HepG2 (cell line): ENCODE data around the gene UBTD2. TPM values are rescaled to one million over a fixed set of nuclear protein-coding genes. Genes with fewer than 3 reads are reported as not detected.

Experiments
- ATAC-seq: fragments of 200-7000 bp; cut with Tn5 transposase; 3 replicates; pipeline ENCODE4 v1.9.1; 2020; ENCODE audit warnings: mild to moderate bottlenecking, moderate library complexity
- BruUV-seq: library from RNA; stranded (reverse); fragments of 400-500 nt; replicated peaks from 2 replicates; lab custom pipeline; 2021; lab: Mats Ljungman, UMichigan
- CTCF ChIA-PET: fragments of 300-600 bp; formaldehyde crosslinking; extraction: SDS; loops from one replicate; lab custom pipeline; 2021; ENCODE audit warnings: low total read pairs, inconsistent platforms, low intra/inter-chr PET ratio; lab: Yijun Ruan, JAX
- POLR2A ChIA-PET: fragments of 350-600 bp; sonication (Branson Sonifier 250); formaldehyde crosslinking; loops from one replicate; lab custom pipeline; 2020; ENCODE audit warnings: antibody characterized with exemption, inconsistent platforms; lab: Yijun Ruan, JAX
- DNase-seq: peaks from one replicate; pipeline ENCODE4 v3.0.0-alpha.2; 2015; ENCODE audit warnings: low spot score
- FAIRE-seq: peaks from 3 replicates; lab custom pipeline; 2011; peaks lifted over from hg19 to GRCh38; lab: Jason Lieb, UNC
- H2AFZ ChIP-seq: one replicate; pipeline ENCODE4 v1.6.1; 2011; ENCODE audit warnings: low read length, inconsistent platforms
- H3K27ac ChIP-seq: fragments of 300-600 bp; 3 replicates; pipeline ENCODE4 v1.8.0; 2011; ENCODE audit warnings: mixed run types, mild to moderate bottlenecking, mixed read lengths, low read length, inconsistent platforms; ENCODE audit not compliant: insufficient read depth; ENCODE audit errors: extremely low read length
- H3K27me3 ChIP-seq, 2 experiments: fragments of 200-600 bp in 1 of 2; 2 replicates in 1 of 2; 3 replicates in 1 of 2; pipeline versions ENCODE4 v1.6.0 to v1.8.0; 2011; ENCODE audit warnings: low read length in 2 of 2, mild to moderate bottlenecking in 2 of 2, moderate library complexity in 2 of 2, inconsistent platforms in 1 of 2; ENCODE audit not compliant: insufficient read depth in 2 of 2, control insufficient read depth in 1 of 2
- H3K36me3 ChIP-seq, 2 experiments: fragments of 200-600 bp in 1 of 2; replicated peaks in 1 of 2; 2 replicates in 1 of 2; 3 replicates in 1 of 2; pipeline versions ENCODE4 v1.5.1 to v1.8.0; 2011; ENCODE audit warnings: low read length in 2 of 2, inconsistent platforms in 1 of 2; ENCODE audit not compliant: insufficient read depth in 2 of 2, control insufficient read depth in 1 of 2
- H3K4me1 ChIP-seq: 2 replicates; pipeline ENCODE4 v1.5.1; 2012; ENCODE audit warnings: low read length, inconsistent platforms; ENCODE audit not compliant: insufficient read depth
- H3K4me2 ChIP-seq: 2 replicates; pipeline ENCODE4 v1.6.0; 2011; ENCODE audit warnings: low read depth, low read length, inconsistent platforms
- H3K4me3 ChIP-seq, 3 experiments: fragments of 200-600 bp in 1 of 3; sonication (generic), shearing (Covaris generic) in 1 of 3; replicated peaks in 1 of 3; 2 replicates each; pipeline ENCODE4 v1.5.1; 2011 to 2016; ENCODE audit warnings: low read length in 3 of 3, inconsistent platforms in 2 of 3, low read depth in 2 of 3, mild to moderate bottlenecking in 2 of 3, control low read depth in 1 of 3, mixed read lengths in 1 of 3; ENCODE audit not compliant: insufficient read depth in 1 of 3
- H3K79me2 ChIP-seq: one replicate; pipeline ENCODE4 v1.6.1; 2011; ENCODE audit warnings: low read length, inconsistent platforms; ENCODE audit not compliant: insufficient read depth
- H3K9ac ChIP-seq: 2 replicates; pipeline ENCODE4 v1.6.0; 2011; ENCODE audit warnings: mild to moderate bottlenecking, low read depth, low read length, inconsistent platforms; ENCODE audit not compliant: insufficient read depth
- H3K9me3 ChIP-seq: 2 replicates; pipeline ENCODE4 v1.5.1; 2012; ENCODE audit warnings: mild to moderate bottlenecking, low read length
- H4K20me1 ChIP-seq: 2 replicates; pipeline ENCODE4 v1.6.0; 2011; ENCODE audit warnings: inconsistent platforms, mild to moderate bottlenecking, low read length, moderate library complexity; ENCODE audit not compliant: insufficient read depth
- ETS1 ChIP-seq: sonication (generic); formaldehyde crosslinking; IDR thresholded peaks from 2 replicates; pipeline ENCODE4 v1.4.0; 2020; ENCODE audit warnings: missing genetic modification reagents
- MEIS2 ChIP-seq: sonication (generic); formaldehyde crosslinking; IDR thresholded peaks from 2 replicates; pipeline ENCODE4 v1.9.0; 2021; ENCODE audit warnings: mild to moderate bottlenecking, missing genetic modification reagents
- NKX3-1 ChIP-seq: sonication (generic); formaldehyde crosslinking; IDR thresholded peaks from 2 replicates; pipeline ENCODE4 v1.5.0; 2020; ENCODE audit warnings: missing genetic modification reagents
- PREB ChIP-seq: sonication (generic); formaldehyde crosslinking; IDR thresholded peaks from 2 replicates; pipeline ENCODE4 v1.4.0; 2020; ENCODE audit warnings: missing genetic modification reagents
- TCF12 ChIP-seq, 2 experiments: fragments of 450-650 bp in 1 of 2; sonication (generic) in 1 of 2; formaldehyde crosslinking in 1 of 2; IDR thresholded peaks; 2 replicates each; pipeline versions ENCODE4 v1.6.1 to v1.8.0; 2017 to 2022; ENCODE audit warnings: antibody characterized with exemption in 1 of 2, mild to moderate bottlenecking in 1 of 2, missing genetic modification reagents in 1 of 2, moderate library complexity in 1 of 2
- ZNF207 ChIP-seq: fragments of 450-650 bp; IDR thresholded peaks from 2 replicates; pipeline ENCODE4 v1.6.1; 2016; ENCODE audit warnings: antibody characterized with exemption, borderline replicate concordance
- ZNF720 ChIP-seq: sonication (generic); formaldehyde crosslinking; IDR thresholded peaks from 2 replicates; pipeline ENCODE4 v1.4.0; 2020; ENCODE audit warnings: missing genetic modification reagents
- WGBS: methylation state at CpG from one replicate; pipeline ENCODE4 v1.1.6; 2017; ENCODE audit warnings: low lambda C conversion rate; 5-methylcytosine and 5-hydroxymethylcytosine counted together
- in situ Hi-C: cut with HindIII; loops from 2 replicates; pipeline ENCODE4 v1.10.0; 2017; ENCODE audit warnings: low pct_unique_long_range_greater_than_20kb; ENCODE audit not compliant: extremely low pct_ligation_motif_present
- intact Hi-C: fragments of 100-400 bp; cut with micrococcal nuclease; formaldehyde crosslinking; loops from one replicate; pipeline ENCODE4 v1.10.0; 2022; ENCODE audit not compliant: unreplicated experiment
- polyA plus RNA-seq, 8 experiments: library from polyadenylated mRNA; depleted of rRNA in 3 of 8; stranded (reverse) in 7 of 8; unstranded in 1 of 8; fragments of >200 nt; fragmentation: Illumina TruSeq in 4 of 8; extraction: Trizol in 4 of 8; gene quantifications; 2 replicates each; pipeline versions ENCODE4 v1.2.1 to v1.2.3, GENCODE V29; 2011 to 2016; ENCODE audit warnings: low read depth in 4 of 8, missing spikeins in 1 of 8, mixed read lengths in 1 of 8; ENCODE audit not compliant: insufficient read depth in 1 of 8
- total RNA-seq, 5 experiments: library from RNA; depleted of rRNA; stranded (reverse); fragments of >200 nt; fragmentation: Illumina TruSeq; extraction: Trizol; gene quantifications; 2 replicates each; pipeline ENCODE4 v1.2.3, GENCODE V29; 2016; ENCODE audit warnings: low read depth in 1 of 5
- TF ChIP-seq, protein P1 (sequence below): sonication (generic); formaldehyde crosslinking; IDR thresholded peaks from 2 replicates; pipeline ENCODE4 v1.4.0; 2020; ENCODE audit warnings: missing genetic modification reagents, borderline replicate concordance
- TF ChIP-seq, protein P2 (sequence below): sonication (generic); formaldehyde crosslinking; IDR thresholded peaks from 2 replicates; pipeline ENCODE4 v1.5.1; 2020; ENCODE audit warnings: mild to moderate bottlenecking, missing genetic modification reagents

Gene UBTD2
- total and polyA plus RNA-seq, 2 of the 13 experiments (the other 11 are each of a cell fraction or from before 2014, with no cell fraction given), result 15.2 to 24.1 TPM

GRCh38 chr5:172168311-172168710 is 115.3 kb downstream of the UBTD2 start:
- FAIRE-seq, result no peak
- H3K9ac ChIP-seq, result no peak overlapping the region
- ChIA-PET POLR2A (interaction anchor here (0.8 kb wide), 1 partner anchor 20 kb away, joined by 4 read pairs; the partner anchor contains the start of gene STK10), CTCF (no interaction called here)
- no TSS peak for BruUV-seq
- H4K20me1 ChIP-seq, result no peaks in the 10 kb centered on the region
- in situ Hi-C loops, result no loop called here
- H3K36me3 ChIP-seq, result no peaks in the 10 kb centered on the region
- intact Hi-C loops, result no loop called here
- no peak overlapping the region for H3K27ac ChIP-seq
- no peak for DNase-seq
- H3K4me2 ChIP-seq, result no peak overlapping the region
- no peak overlapping the region for H2AFZ ChIP-seq
- no peak for ATAC-seq
- H3K4me1 ChIP-seq, result peaks cover 35% of the 10 kb centered on the region
- H3K27me3 ChIP-seq, result no peaks in the 10 kb centered on the region
- no peak overlapping the region for H3K4me3 ChIP-seq
- WGBS, result 71% methylated on average over 2 of the region's 8 CpGs
- TF ChIP-seq, protein P1, sequence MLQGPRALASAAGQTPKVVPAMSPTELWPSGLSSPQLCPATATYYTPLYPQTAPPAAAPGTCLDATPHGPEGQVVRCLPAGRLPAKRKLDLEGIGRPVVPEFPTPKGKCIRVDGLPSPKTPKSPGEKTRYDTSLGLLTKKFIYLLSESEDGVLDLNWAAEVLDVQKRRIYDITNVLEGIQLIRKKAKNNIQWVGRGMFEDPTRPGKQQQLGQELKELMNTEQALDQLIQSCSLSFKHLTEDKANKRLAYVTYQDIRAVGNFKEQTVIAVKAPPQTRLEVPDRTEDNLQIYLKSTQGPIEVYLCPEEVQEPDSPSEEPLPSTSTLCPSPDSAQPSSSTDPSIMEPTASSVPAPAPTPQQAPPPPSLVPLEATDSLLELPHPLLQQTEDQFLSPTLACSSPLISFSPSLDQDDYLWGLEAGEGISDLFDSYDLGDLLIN (CRISPR knock-in tag), result no peak
- TF ChIP-seq, protein P2, sequence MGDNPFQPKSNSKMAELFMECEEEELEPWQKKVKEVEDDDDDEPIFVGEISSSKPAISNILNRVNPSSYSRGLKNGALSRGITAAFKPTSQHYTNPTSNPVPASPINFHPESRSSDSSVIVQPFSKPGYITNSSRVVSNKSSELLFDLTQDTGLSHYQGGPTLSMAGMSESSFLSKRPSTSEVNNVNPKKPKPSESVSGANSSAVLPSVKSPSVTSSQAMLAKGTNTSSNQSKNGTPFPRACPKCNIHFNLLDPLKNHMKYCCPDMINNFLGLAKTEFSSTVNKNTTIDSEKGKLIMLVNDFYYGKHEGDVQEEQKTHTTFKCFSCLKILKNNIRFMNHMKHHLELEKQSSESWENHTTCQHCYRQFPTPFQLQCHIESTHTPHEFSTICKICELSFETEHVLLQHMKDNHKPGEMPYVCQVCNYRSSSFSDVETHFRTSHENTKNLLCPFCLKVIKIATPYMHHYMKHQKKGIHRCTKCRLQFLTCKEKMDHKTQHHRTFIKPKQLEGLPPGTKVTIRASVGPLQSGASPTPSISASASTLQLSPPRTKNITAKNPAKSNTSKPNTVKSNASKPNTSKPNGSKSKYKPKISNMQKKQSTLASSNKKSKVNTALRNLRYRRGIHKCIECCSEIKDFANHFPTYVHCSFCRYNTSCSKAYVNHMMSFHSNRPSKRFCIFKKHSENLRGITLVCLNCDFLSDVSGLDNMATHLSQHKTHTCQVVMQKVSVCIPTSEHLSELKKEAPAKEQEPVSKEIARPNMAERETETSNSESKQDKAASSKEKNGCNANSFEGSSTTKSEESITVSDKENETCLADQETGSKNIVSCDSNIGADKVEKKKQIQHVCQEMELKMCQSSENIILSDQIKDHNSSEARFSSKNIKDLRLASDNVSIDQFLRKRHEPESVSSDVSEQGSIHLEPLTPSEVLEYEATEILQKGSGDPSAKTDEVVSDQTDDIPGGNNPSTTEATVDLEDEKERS (CRISPR knock-in tag), result no peak
- TF ChIP-seq ZNF720 (CRISPR knock-in tag) (no peak), ZNF207 (no peak), MEIS2 (CRISPR knock-in tag) (no peak), NKX3-1 (CRISPR knock-in tag) (no peak), PREB (CRISPR knock-in tag) (no peak), TCF12 (IDR thresholded peaks at IDR 0.05) (no peak), TCF12 (CRISPR knock-in tag; IDR thresholded peaks at IDR 0.05) (no peak), ETS1 (CRISPR knock-in tag) (no peak)
- no peaks in the 10 kb centered on the region for H3K9me3 ChIP-seq
- H3K79me2 ChIP-seq, result no peaks in the 10 kb centered on the region
